ENCODE measurements around the gene HAUS3.

HAUS3 gene

GRCh38 chr4:2266821-2267220 is 24.9 kb upstream of the HAUS3 start:
- Histone ChIP-seq H3K4me2 (ENCODE audit: low read length) (no peak overlapping the region), H3K9me3 (replicated peaks; ENCODE audit: low read length) (no peaks in the 10 kb centered on the region), H3K4me3 (ENCODE audit: low read length) (no peak overlapping the region), H3K9ac (ENCODE audit: low read depth, low read length) (peak overlapping the region; percentile 41), H3K4me1 (ENCODE audit: control insufficient read depth, insufficient read depth, low read length) (peaks cover 24% of the 10 kb centered on the region), H3K36me3 (ENCODE audit: insufficient read depth, low read length) (no peaks in the 10 kb centered on the region), H3K27me3 (ENCODE audit: control insufficient read depth, insufficient read depth, low read length) (no peaks in the 10 kb centered on the region)

- Histone ChIP-seq H3K4me2 (ENCODE audit: low read length) (peak overlapping the region; percentile 11), H3K27me3 (ENCODE audit: control insufficient read depth, insufficient read depth, low read length) (no peaks in the 10 kb centered on the region), H3K4me1 (ENCODE audit: control insufficient read depth, insufficient read depth, low read length) (peaks cover 24% of the 10 kb centered on the region), H3K9ac (ENCODE audit: low read depth, low read length) (peak overlapping the region; percentile 41), H3K36me3 (ENCODE audit: insufficient read depth, low read length) (no peaks in the 10 kb centered on the region), H3K9me3 (replicated peaks; ENCODE audit: low read length) (no peaks in the 10 kb centered on the region), H3K4me3 (ENCODE audit: low read length) (no peak overlapping the region)
Measured at GRCh38 chr4:2266181-2266580, 24.3 kb upstream of the HAUS3 start.

DNA sequence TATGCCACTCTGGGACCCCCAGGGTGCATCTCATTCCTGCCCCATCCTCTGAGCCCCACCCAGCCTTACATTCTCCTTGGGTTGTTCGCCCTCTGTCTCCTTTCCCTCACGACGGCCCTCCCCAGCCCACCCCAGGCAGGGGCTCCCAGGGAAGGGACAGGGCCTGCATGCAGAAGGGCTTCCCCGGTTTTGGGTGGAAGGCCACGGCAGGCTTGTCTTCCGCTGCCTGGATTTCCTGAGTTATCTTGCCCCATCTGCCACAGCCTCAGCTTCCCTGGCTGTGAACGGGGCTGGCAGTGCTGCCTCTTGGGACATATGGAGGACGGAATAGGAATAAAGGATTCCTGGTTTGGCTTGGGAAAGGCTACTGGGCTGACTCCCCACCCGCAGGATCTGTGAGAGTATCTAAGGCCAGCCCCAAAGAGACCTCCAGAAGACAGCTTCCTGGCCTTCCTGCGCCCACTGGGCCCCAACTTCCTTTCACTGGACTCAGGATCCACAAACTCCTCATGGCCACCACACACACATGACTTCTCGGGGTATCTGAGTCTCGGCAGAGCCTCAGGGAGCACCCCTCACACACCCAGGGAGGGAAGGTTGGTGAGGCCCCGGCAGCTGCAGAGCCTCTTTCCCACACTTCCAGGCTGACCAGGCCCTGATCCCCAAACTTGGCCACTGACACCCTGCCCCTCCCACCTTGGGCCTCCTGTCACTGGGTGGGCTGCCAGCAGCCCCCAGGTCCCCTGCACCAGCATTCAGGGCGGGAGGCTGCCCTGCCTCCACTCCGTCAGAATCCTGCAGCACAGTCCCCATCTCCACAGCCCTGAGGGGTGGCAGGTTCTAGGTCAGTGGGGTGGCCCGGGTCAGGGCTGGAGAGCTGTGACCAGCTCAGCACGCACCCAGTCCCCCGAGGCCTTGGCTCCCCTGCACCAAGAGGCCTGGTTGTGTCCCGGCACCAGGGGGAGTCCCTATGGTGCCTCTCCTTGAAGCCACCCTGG is 23.5 kb upstream of the HAUS3 start:
- peaks cover 27% of the 10 kb centered on the region for H3K4me1 ChIP-seq (ENCODE audit: control insufficient read depth, insufficient read depth, low read length)
- peaks cover 3% of the 10 kb centered on the region for H3K36me3 ChIP-seq (ENCODE audit: insufficient read depth, low read length)
- H3K9me3 ChIP-seq (replicated peaks; ENCODE audit: low read length) = no peaks in the 10 kb centered on the region
- H3K9ac ChIP-seq (ENCODE audit: low read depth, low read length) = no peak overlapping the region
- H3K4me2 ChIP-seq (ENCODE audit: low read length) = peak overlapping the region; percentile 11
- H3K27me3 ChIP-seq (ENCODE audit: control insufficient read depth, insufficient read depth, low read length) = no peaks in the 10 kb centered on the region
- no peak overlapping the region for H3K4me3 ChIP-seq (ENCODE audit: low read length)

DNA sequence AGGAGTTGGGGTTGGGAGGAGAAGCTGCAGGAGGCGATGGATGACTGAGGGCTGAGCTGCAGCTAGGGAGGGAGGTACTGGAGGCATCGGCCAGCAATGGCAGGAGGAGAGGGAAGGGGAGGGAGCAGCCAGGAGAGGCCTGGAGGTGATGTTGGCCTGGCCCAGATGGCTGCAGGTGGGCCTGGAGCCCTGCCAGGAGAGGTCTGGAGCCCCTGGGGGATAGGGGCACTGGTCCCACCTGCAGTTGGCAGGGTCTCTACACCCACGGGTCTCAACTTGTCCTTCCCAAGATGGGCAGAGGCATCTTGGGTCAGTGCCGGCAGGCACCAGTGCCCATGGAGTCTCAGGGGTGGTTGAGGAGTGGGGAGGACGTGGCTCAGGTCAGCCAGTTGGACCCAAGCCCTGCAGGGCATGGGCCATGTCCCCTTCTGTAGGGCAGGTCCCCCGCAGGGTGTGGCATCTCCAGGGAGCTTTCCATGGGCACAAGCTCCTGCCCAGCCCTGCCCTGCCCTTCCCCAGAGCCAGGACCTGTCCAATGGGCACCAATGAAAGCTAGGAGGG is 22.6 kb upstream of the HAUS3 start:
- H3K9ac ChIP-seq (ENCODE audit: low read depth, low read length) = no peak overlapping the region
- H3K4me1 ChIP-seq (ENCODE audit: control insufficient read depth, insufficient read depth, low read length) = peaks cover 36% of the 10 kb centered on the region

GRCh38 chr4:2263926-2264321 is 22.0 kb upstream of the HAUS3 start:
- Histone ChIP-seq H3K36me3 (ENCODE audit: insufficient read depth, low read length) (peaks cover 11% of the 10 kb centered on the region), H3K4me3 (ENCODE audit: low read length) (no peak overlapping the region), H3K9ac (ENCODE audit: low read depth, low read length) (no peak overlapping the region), H3K4me1 (ENCODE audit: control insufficient read depth, insufficient read depth, low read length) (peaks cover 42% of the 10 kb centered on the region), H3K4me2 (ENCODE audit: low read length) (no peak overlapping the region), H3K27me3 (ENCODE audit: control insufficient read depth, insufficient read depth, low read length) (no peaks in the 10 kb centered on the region), H3K9me3 (replicated peaks; ENCODE audit: low read length) (no peaks in the 10 kb centered on the region)

More for the DNA sequence above, 22.6 kb upstream of the HAUS3 start:
- H3K36me3 ChIP-seq (ENCODE audit: insufficient read depth, low read length) = peaks cover 11% of the 10 kb centered on the region
- no peaks in the 10 kb centered on the region for H3K9me3 ChIP-seq (replicated peaks; ENCODE audit: low read length)
- H3K4me2 ChIP-seq (ENCODE audit: low read length) = no peak overlapping the region
- no peak overlapping the region for H3K4me3 ChIP-seq (ENCODE audit: low read length)
- H3K27me3 ChIP-seq (ENCODE audit: control insufficient read depth, insufficient read depth, low read length) = no peaks in the 10 kb centered on the region

DNA sequence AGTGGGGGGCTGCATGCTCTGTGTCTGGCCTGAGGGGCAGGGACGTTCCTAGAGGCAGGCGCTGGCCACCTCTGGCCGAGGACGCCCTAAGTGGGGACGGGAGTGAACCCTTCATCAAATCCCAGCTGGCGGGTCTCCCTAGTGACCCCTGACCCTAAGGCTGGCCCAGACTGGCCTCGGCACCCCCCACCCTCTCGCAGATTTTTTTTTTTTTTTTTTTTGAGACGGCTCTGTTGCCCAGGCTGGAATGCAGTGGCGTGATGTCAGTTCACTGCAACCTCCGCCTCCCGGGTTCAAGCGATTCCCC is 21.0 kb upstream of the HAUS3 start:
- Histone ChIP-seq H3K27me3 (ENCODE audit: control insufficient read depth, insufficient read depth, low read length) (no peaks in the 10 kb centered on the region), H3K4me1 (ENCODE audit: control insufficient read depth, insufficient read depth, low read length) (peaks cover 52% of the 10 kb centered on the region), H3K4me2 (ENCODE audit: low read length) (peak overlapping the region; percentile 89), H3K9ac (ENCODE audit: low read depth, low read length) (peak overlapping the region; percentile 89), H3K4me3 (ENCODE audit: low read length) (peak overlapping the region; percentile 79), H3K36me3 (ENCODE audit: insufficient read depth, low read length) (peaks cover 22% of the 10 kb centered on the region), H3K9me3 (replicated peaks; ENCODE audit: low read length) (no peaks in the 10 kb centered on the region)

- Histone ChIP-seq H3K9ac (ENCODE audit: low read depth, low read length) (peak overlapping the region; percentile 89), H3K4me1 (ENCODE audit: control insufficient read depth, insufficient read depth, low read length) (peaks cover 58% of the 10 kb centered on the region)
Measured at GRCh38 chr4:2262145-2262943, 20.4 kb upstream of the HAUS3 start.

GRCh38 chr4:2261853-2262144 is 19.9 kb upstream of the HAUS3 start, which contains the start of gene MXD4:
TSS of gene MXD4 (minus strand) at chr4:2262109. CDS start at chr4:2261980, 129 bp downstream.
- Histone ChIP-seq H3K4me1 (ENCODE audit: control insufficient read depth, insufficient read depth, low read length) (peaks cover 61% of the 10 kb centered on the region), H3K9me3 (replicated peaks; ENCODE audit: low read length) (no peaks in the 10 kb centered on the region), H3K9ac (ENCODE audit: low read depth, low read length) (peak within 1 kb of the TSS; percentile 95), H3K36me3 (ENCODE audit: insufficient read depth, low read length) (peaks cover 31% of the 10 kb centered on the region), H3K4me2 (ENCODE audit: low read length) (peak within 1 kb of the TSS; percentile 100), H3K27me3 (ENCODE audit: control insufficient read depth, insufficient read depth, low read length) (no peaks in the 10 kb centered on the region), H3K4me3 (ENCODE audit: low read length) (peak within 1 kb of the TSS; percentile 95)

More at GRCh38 chr4:2262145-2262943, 20.4 kb upstream of the HAUS3 start:
- Histone ChIP-seq H3K36me3 (ENCODE audit: insufficient read depth, low read length) (peaks cover 27% of the 10 kb centered on the region), H3K4me3 (ENCODE audit: low read length) (peak overlapping the region; percentile 95), H3K9me3 (replicated peaks; ENCODE audit: low read length) (no peaks in the 10 kb centered on the region), H3K27me3 (ENCODE audit: control insufficient read depth, insufficient read depth, low read length) (no peaks in the 10 kb centered on the region), H3K4me2 (ENCODE audit: low read length) (peak overlapping the region; percentile 89)

- H3K9ac ChIP-seq (ENCODE audit: low read depth, low read length) = peak overlapping the region; percentile 95
- H3K4me1 ChIP-seq (ENCODE audit: control insufficient read depth, insufficient read depth, low read length) = peaks cover 61% of the 10 kb centered on the region
- no peaks in the 10 kb centered on the region for H3K27me3 ChIP-seq (ENCODE audit: control insufficient read depth, insufficient read depth, low read length)
- peak overlapping the region; percentile 95 for H3K4me3 ChIP-seq (ENCODE audit: low read length)
- peak overlapping the region; percentile 100 for H3K4me2 ChIP-seq (ENCODE audit: low read length)
- H3K36me3 ChIP-seq (ENCODE audit: insufficient read depth, low read length) = peaks cover 35% of the 10 kb centered on the region
- no peaks in the 10 kb centered on the region for H3K9me3 ChIP-seq (replicated peaks; ENCODE audit: low read length)
Measured at GRCh38 chr4:2261110-2261852, 19.4 kb upstream of the HAUS3 start.

DNA sequence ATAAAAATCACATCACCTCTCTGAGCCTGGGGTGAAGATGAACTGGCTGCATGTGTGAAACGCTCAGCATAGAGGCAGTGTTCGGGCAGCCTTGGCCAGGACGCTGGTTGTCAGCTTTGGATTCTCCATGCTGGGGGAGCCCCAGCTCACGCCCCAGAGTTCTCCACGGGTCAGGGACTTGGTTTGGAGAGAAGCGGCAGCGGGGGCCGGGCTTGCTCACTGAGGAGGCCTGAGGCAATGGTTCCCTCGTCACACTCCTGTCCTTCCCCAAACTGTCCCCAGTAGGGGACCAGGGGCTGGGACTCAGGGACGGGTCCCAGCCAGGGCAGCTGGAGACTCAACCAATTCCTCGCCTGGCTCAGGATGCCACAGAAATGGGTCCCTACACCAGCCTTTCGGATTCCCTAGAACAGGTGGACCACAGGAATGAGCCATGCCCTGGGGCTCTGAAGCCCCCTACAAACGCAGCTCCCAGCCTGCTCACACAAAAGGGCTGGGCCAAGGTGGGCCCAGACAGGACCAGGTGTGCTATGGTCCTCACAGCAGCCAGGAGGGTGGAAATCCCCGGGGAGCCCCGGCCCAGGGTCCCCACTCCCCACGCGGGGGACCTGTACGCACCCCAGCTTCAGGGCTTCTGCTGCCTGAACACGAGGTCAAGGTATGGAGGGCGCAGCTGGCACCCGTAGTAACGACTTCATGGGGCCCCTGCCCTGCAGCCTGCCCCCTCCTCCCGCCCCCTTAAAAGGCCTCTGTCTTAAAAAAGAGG is 18.6 kb upstream of the HAUS3 start:
- peak overlapping the region; percentile 95 for H3K9ac ChIP-seq (ENCODE audit: low read depth, low read length)
- H3K4me2 ChIP-seq (ENCODE audit: low read length) = peak overlapping the region; percentile 100
- peaks cover 61% of the 10 kb centered on the region for H3K4me1 ChIP-seq (ENCODE audit: control insufficient read depth, insufficient read depth, low read length)

More for the DNA sequence above, 18.6 kb upstream of the HAUS3 start:
- Histone ChIP-seq H3K4me3 (ENCODE audit: low read length) (peak overlapping the region; percentile 95), H3K27me3 (ENCODE audit: control insufficient read depth, insufficient read depth, low read length) (no peaks in the 10 kb centered on the region), H3K9me3 (replicated peaks; ENCODE audit: low read length) (no peaks in the 10 kb centered on the region), H3K36me3 (ENCODE audit: insufficient read depth, low read length) (peaks cover 39% of the 10 kb centered on the region)

All from skeletal muscle satellite cell (primary cell).